Activated CD4-positive, alpha-beta memory T cell treated with anti-CD3 and anti-CD28 coated beads, Interleukin-2, amount 10 ng/mL, durations not matched to agents 7 days and 5 days (primary cell): Measurements from ENCODE around the gene EXOC4. TPM values are rescaled to one million over a fixed set of nuclear protein-coding genes. Genes with fewer than 3 reads are reported as not detected.

ENCODE experiments used
- CTCF ChIA-PET: fragments of 350-600 bp; sonication (Branson Sonifier 250); formaldehyde crosslinking; loops from one replicate; lab custom pipeline; 2021; ENCODE audit warnings: antibody characterized with exemption, inconsistent platforms; lab: Charles Lee
- POLR2A ChIA-PET: fragments of 350-600 bp; sonication (Branson Sonifier 250); formaldehyde crosslinking; loops from one replicate; lab custom pipeline; 2021; ENCODE audit warnings: antibody characterized with exemption; lab: Charles Lee
- DNase-seq: peaks from one replicate; pipeline ENCODE4 v3.0.0-alpha.2; 2020
- H3K27ac Mint-ChIP-seq: one replicate; pipeline ENCODE4 v1.8.0; 2021; ENCODE audit warnings: mild to moderate bottlenecking, mixed read lengths
- H3K27me3 Mint-ChIP-seq: one replicate; pipeline ENCODE4 v1.8.0; 2021; ENCODE audit warnings: mixed read lengths
- H3K36me3 Mint-ChIP-seq: one replicate; pipeline ENCODE4 v1.8.0; 2021; ENCODE audit warnings: low read depth, mixed read lengths
- H3K4me1 Mint-ChIP-seq: one replicate; pipeline ENCODE4 v1.8.0; 2021; ENCODE audit warnings: mixed read lengths
- H3K4me3 Mint-ChIP-seq: one replicate; pipeline ENCODE4 v1.8.0; 2021; ENCODE audit warnings: mild to moderate bottlenecking, mixed read lengths
- H3K9me3 Mint-ChIP-seq: one replicate; pipeline ENCODE4 v1.8.0; 2021; ENCODE audit warnings: mixed read lengths
- total RNA-seq, 2 experiments: library from RNA; stranded (reverse); gene quantifications; one replicate each; pipeline ENCODE4 v1.2.3, GENCODE V29; 2021

The EXOC4 gene
- total RNA-seq, 2 experiments from 2014 or later: 70.1 to 71.1 TPM

GRCh38 chr7:133288970-133289369 lies 36.1 kb downstream of the EXOC4 start:
- H3K4me3 Mint-ChIP-seq: no peak overlapping the region
- H3K36me3 Mint-ChIP-seq: peaks cover 39% of the 10 kb centered on the region
- CTCF ChIA-PET: no interaction called here
- DNase-seq: no peak
- no peak overlapping the region for H3K27ac Mint-ChIP-seq
- POLR2A ChIA-PET: no interaction called here
- no peaks in the 10 kb centered on the region for H3K9me3 Mint-ChIP-seq
- H3K27me3 Mint-ChIP-seq: no peaks in the 10 kb centered on the region
- peaks cover 9% of the 10 kb centered on the region for H3K4me1 Mint-ChIP-seq

GRCh38 chr7:133290041-133290440 lies 37.2 kb downstream of the EXOC4 start:
- Mint-ChIP-seq H3K36me3 (peaks cover 38% of the 10 kb centered on the region), H3K27me3 (no peaks in the 10 kb centered on the region), H3K27ac (no peak overlapping the region), H3K9me3 (no peaks in the 10 kb centered on the region), H3K4me1 (peaks cover 9% of the 10 kb centered on the region), H3K4me3 (no peak overlapping the region)
- ChIA-PET POLR2A (no interaction called here), CTCF (no interaction called here)
- no peak for DNase-seq

GRCh38 chr7:133290676-133291333 lies 37.9 kb downstream of the EXOC4 start:
- H3K4me3 Mint-ChIP-seq: no peak overlapping the region
- DNase-seq: peak; percentile 41
- peaks cover 35% of the 10 kb centered on the region for H3K36me3 Mint-ChIP-seq
- no peaks in the 10 kb centered on the region for H3K9me3 Mint-ChIP-seq
- POLR2A ChIA-PET: no interaction called here
- peak overlapping the region; percentile 2 for H3K27ac Mint-ChIP-seq
- CTCF ChIA-PET: no interaction called here
- H3K4me1 Mint-ChIP-seq: peaks cover 9% of the 10 kb centered on the region
- no peaks in the 10 kb centered on the region for H3K27me3 Mint-ChIP-seq

- no peak overlapping the region for H3K27ac Mint-ChIP-seq
- H3K4me1 Mint-ChIP-seq: peaks cover 9% of the 10 kb centered on the region
Measured at GRCh38 chr7:133292631-133293030, 39.8 kb downstream of the EXOC4 start.

GRCh38 chr7:133293384-133294160 lies 40.7 kb downstream of the EXOC4 start:
- no peaks in the 10 kb centered on the region for H3K27me3 Mint-ChIP-seq
- ChIA-PET CTCF (no interaction called here), POLR2A (interaction anchor here (1.2 kb wide), 1 partner anchor 182 kb away, joined by 3 read pairs; no protein-coding TSS in a partner anchor)
- peaks cover 25% of the 10 kb centered on the region for H3K36me3 Mint-ChIP-seq
- H3K27ac Mint-ChIP-seq: no peak overlapping the region
- no peak overlapping the region for H3K4me3 Mint-ChIP-seq
- H3K9me3 Mint-ChIP-seq: no peaks in the 10 kb centered on the region
- peaks cover 9% of the 10 kb centered on the region for H3K4me1 Mint-ChIP-seq
- DNase-seq: no peak

More at GRCh38 chr7:133292631-133293030, 39.8 kb downstream of the EXOC4 start:
- ChIA-PET CTCF (no interaction called here), POLR2A (interaction anchor here (1.2 kb wide), 1 partner anchor 39 kb away, joined by 6 read pairs; the partner anchor contains the start of gene EXOC4)
- peaks cover 29% of the 10 kb centered on the region for H3K36me3 Mint-ChIP-seq
- DNase-seq: no peak
- H3K4me3 Mint-ChIP-seq: no peak overlapping the region
- H3K9me3 Mint-ChIP-seq: no peaks in the 10 kb centered on the region
- H3K27me3 Mint-ChIP-seq: no peaks in the 10 kb centered on the region

GRCh38 chr7:133294234-133294633 lies 41.4 kb downstream of the EXOC4 start:
- Mint-ChIP-seq H3K36me3 (peaks cover 18% of the 10 kb centered on the region), H3K27me3 (no peaks in the 10 kb centered on the region), H3K27ac (no peak overlapping the region), H3K4me3 (no peak overlapping the region), H3K4me1 (peaks cover 9% of the 10 kb centered on the region), H3K9me3 (no peaks in the 10 kb centered on the region)
- no peak for DNase-seq
- CTCF ChIA-PET: interaction anchor here (1.4 kb wide), 1 partner anchor 8 kb away, joined by 3 read pairs; no protein-coding TSS in a partner anchor
- POLR2A ChIA-PET: interaction anchor here (1.2 kb wide), 1 partner anchor 182 kb away, joined by 3 read pairs; no protein-coding TSS in a partner anchor

- H3K4me3 Mint-ChIP-seq: no peak overlapping the region
- no peak for DNase-seq
- peaks cover 10% of the 10 kb centered on the region for H3K36me3 Mint-ChIP-seq
- H3K27ac Mint-ChIP-seq: no peak overlapping the region
- ChIA-PET POLR2A (interaction anchor here (1.0 kb wide), 1 partner anchor 42 kb away, joined by 4 read pairs; the partner anchor contains the start of gene EXOC4), CTCF (interaction anchor here (1.4 kb wide), 1 partner anchor 9 kb away, joined by 3 read pairs; no protein-coding TSS in a partner anchor)
- H3K27me3 Mint-ChIP-seq: no peaks in the 10 kb centered on the region
- peaks cover 9% of the 10 kb centered on the region for H3K4me1 Mint-ChIP-seq
- H3K9me3 Mint-ChIP-seq: no peaks in the 10 kb centered on the region
Measured at GRCh38 chr7:133295484-133295883, 42.6 kb downstream of the EXOC4 start.

GRCh38 chr7:133297093-133297492 lies 44.2 kb downstream of the EXOC4 start:
- ChIA-PET POLR2A (no interaction called here), CTCF (no interaction called here)
- Mint-ChIP-seq H3K27me3 (no peaks in the 10 kb centered on the region), H3K4me3 (no peak overlapping the region), H3K9me3 (no peaks in the 10 kb centered on the region), H3K4me1 (no peaks in the 10 kb centered on the region), H3K27ac (no peak overlapping the region), H3K36me3 (peaks cover 2% of the 10 kb centered on the region)
- no peak for DNase-seq

- DNase-seq: no peak
- Mint-ChIP-seq H3K27me3 (no peaks in the 10 kb centered on the region), H3K27ac (no peak overlapping the region), H3K4me1 (no peaks in the 10 kb centered on the region), H3K4me3 (no peak overlapping the region), H3K36me3 (peaks cover 2% of the 10 kb centered on the region), H3K9me3 (no peaks in the 10 kb centered on the region)
- CTCF ChIA-PET: no interaction called here
- POLR2A ChIA-PET: no interaction called here
Measured at GRCh38 chr7:133298080-133298479, 45.2 kb downstream of the EXOC4 start.

GRCh38 chr7:133299676-133300075 lies 46.8 kb downstream of the EXOC4 start:
- Mint-ChIP-seq H3K4me3 (no peak overlapping the region), H3K27me3 (no peaks in the 10 kb centered on the region), H3K9me3 (no peaks in the 10 kb centered on the region), H3K36me3 (peaks cover 2% of the 10 kb centered on the region), H3K4me1 (no peaks in the 10 kb centered on the region), H3K27ac (no peak overlapping the region)
- no peak for DNase-seq
- POLR2A ChIA-PET: no interaction called here
- CTCF ChIA-PET: no interaction called here

- ChIA-PET CTCF (no interaction called here), POLR2A (no interaction called here)
- no peaks in the 10 kb centered on the region for H3K9me3 Mint-ChIP-seq
- no peaks in the 10 kb centered on the region for H3K4me1 Mint-ChIP-seq
- no peaks in the 10 kb centered on the region for H3K27me3 Mint-ChIP-seq
- DNase-seq: no peak
- H3K27ac Mint-ChIP-seq: no peak overlapping the region
- no peak overlapping the region for H3K4me3 Mint-ChIP-seq
- H3K36me3 Mint-ChIP-seq: peaks cover 2% of the 10 kb centered on the region
Measured at GRCh38 chr7:133300088-133300487, 47.2 kb downstream of the EXOC4 start.

- Mint-ChIP-seq H3K4me1 (no peaks in the 10 kb centered on the region), H3K27ac (no peak overlapping the region), H3K9me3 (no peaks in the 10 kb centered on the region), H3K4me3 (no peak overlapping the region), H3K27me3 (no peaks in the 10 kb centered on the region), H3K36me3 (peaks cover 4% of the 10 kb centered on the region)
- DNase-seq: no peak
- ChIA-PET CTCF (no interaction called here), POLR2A (no interaction called here)
Measured at GRCh38 chr7:133300811-133301210, 47.9 kb downstream of the EXOC4 start.

- ChIA-PET POLR2A (no interaction called here), CTCF (no interaction called here)
- Mint-ChIP-seq H3K4me3 (no peak overlapping the region), H3K27ac (no peak overlapping the region), H3K27me3 (no peaks in the 10 kb centered on the region), H3K4me1 (no peaks in the 10 kb centered on the region), H3K36me3 (peaks cover 11% of the 10 kb centered on the region), H3K9me3 (no peaks in the 10 kb centered on the region)
- DNase-seq: no peak
Measured at GRCh38 chr7:133301444-133301843, 48.6 kb downstream of the EXOC4 start.
